Measurements from ENCODE around the gene UBXN2A. TPM values are rescaled to one million over a fixed set of nuclear protein-coding genes. Genes with fewer than 3 reads are reported as not detected.

Gene UBXN2A
- total and polyA plus RNA-seq, 10 of the 15 experiments (the other 5 are each of a cell fraction or from before 2014, with no cell fraction given) = 3.7 to 23.5 (median 14.6) TPM

- TF ChIP-seq ZBTB4 (CRISPR knock-in tag; IDR thresholded peaks at IDR 0.05) (no peak), PML (IDR thresholded peaks at IDR 0.05; ENCODE audit: low read length) (peak; percentile 74; the same call in 1 of the 2 replicates), MYB (IDR thresholded peaks at IDR 0.05; ENCODE audit: borderline replicate concordance, low read depth, low read length) (0 out of 2 replicates have a peak, but pooled peaks have one; percentile 31), YBX1 (IDR thresholded peaks at IDR 0.05) (no peak), IRF3 (IDR thresholded peaks at IDR 0.05) (no peak), RUNX3 (IDR thresholded peaks at IDR 0.05; ENCODE audit: low read length) (peak; percentile 96), PKNOX1 (IDR thresholded peaks at IDR 0.05) (peak; percentile 88), ZSCAN29 (IDR thresholded peaks at IDR 0.05) (0 out of 2 replicates have a peak, but pooled peaks have one; percentile 50), BCL11A (IDR thresholded peaks at IDR 0.05; ENCODE audit: low read depth, low read length) (peak; percentile 21; the same call in 1 of the 2 replicates), LARP7 (IDR thresholded peaks at IDR 0.05) (peak; percentile 96), PAX5 (IDR thresholded peaks at IDR 0.05; ENCODE audit: borderline replicate concordance, low read depth, low read length) (peak; percentile 52; the same call in 1 of the 2 replicates)
These were observed 13.3 kb upstream of the UBXN2A start, which contains the start of gene ATAD2B (continued) for GRCh38 chr2:23926750-23927571.
